NCI-H1048 (cell line): ENCODE results near the gene PCDHGC4.
A peak's percentile ranks its signal among the peaks of the same experiment; 100 is the strongest.

ENCODE experiments used
- DNase-seq: peaks from one replicate; lab custom pipeline; 2025; lab: John Stamatoyannopoulos, UW

PCDHGC4 gene

DNA sequence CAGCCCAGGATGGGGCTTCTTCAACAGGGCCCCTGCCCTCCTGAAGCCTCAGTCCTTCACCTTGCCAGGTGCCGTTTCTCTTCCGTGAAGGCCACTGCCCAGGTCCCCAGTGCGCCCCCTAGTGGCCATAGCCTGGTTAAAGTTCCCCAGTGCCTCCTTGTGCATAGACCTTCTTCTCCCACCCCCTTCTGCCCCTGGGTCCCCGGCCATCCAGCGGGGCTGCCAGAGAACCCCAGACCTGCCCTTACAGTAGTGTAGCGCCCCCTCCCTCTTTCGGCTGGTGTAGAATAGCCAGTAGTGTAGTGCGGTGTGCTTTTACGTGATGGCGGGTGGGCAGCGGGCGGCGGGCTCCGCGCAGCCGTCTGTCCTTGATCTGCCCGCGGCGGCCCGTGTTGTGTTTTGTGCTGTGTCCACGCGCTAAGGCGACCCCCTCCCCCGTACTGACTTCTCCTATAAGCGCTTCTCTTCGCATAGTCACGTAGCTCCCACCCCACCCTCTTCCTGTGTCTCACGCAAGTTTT is 27.6 kb downstream of the PCDHGC4 start:
- no peak for DNase-seq

DNA sequence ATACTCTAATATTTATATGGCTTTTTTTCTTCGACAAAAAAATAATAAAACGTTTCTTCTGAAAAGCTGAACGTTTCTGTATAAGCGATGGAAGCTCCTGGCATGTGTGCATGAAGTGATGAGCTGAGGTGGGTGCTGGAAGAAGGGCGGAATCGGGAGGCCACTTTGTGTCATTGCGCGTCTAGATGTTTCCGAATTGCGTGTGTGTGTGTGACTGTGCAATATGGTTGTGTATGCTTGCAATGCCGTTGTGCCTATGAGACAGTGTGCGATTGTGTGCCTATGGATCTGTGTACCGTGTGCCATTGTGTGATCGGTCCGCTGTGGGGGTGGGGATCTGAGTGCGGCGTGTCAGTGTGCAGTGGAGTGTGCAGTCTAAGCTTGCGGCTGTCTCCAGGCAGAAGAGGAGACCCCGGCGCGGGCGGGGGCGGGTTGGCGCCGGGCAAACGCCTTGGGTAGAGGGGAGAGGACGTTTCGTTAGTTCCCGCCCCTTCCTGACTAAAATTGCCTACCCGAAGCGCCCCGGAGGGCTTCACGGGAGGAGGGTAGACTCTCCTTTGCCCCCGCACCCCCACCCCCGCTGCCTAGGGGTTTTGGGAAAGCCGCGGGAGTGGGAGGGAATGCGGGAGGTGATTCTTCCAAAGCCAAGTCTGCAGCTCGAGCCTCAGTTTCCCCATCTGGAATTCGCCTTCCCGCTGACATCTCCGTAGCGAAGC is 28.2 kb downstream of the PCDHGC4 start:
- no peak for DNase-seq

DNA sequence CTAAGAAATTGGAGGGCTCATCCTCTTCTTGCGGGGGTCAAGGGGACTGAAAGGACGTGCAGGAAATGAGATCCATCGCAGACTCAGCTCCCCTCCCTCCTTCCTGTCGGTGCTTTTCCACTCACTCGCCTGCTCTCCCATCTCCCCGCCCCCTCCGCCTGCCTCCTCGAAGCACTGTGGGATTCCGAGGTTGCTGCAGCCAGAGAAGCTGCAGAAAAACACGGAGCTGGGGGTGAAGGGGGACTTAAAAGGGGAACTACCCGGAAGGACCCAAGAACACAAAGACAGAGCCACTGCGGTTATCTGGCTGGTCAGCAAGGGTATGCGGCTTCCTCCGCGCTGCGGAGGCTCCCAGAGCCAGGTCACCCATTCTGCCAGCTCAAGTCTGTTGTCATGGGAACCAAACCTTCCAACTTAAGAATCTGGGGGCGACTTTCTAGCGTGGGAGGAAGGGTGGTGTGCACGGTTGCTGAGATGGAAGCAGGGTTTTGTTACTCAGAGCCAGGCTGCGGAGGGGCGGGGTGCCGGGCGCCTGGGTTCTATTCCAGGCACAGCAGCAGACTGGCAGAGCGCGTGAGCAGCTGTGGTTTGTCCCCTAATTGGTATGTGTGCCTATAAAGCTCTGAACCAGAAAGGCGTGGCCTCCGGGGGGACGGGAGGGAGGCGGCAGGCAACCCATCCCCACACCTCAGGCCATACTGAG is 28.9 kb downstream of the PCDHGC4 start:
- DNase-seq: no peak

DNA sequence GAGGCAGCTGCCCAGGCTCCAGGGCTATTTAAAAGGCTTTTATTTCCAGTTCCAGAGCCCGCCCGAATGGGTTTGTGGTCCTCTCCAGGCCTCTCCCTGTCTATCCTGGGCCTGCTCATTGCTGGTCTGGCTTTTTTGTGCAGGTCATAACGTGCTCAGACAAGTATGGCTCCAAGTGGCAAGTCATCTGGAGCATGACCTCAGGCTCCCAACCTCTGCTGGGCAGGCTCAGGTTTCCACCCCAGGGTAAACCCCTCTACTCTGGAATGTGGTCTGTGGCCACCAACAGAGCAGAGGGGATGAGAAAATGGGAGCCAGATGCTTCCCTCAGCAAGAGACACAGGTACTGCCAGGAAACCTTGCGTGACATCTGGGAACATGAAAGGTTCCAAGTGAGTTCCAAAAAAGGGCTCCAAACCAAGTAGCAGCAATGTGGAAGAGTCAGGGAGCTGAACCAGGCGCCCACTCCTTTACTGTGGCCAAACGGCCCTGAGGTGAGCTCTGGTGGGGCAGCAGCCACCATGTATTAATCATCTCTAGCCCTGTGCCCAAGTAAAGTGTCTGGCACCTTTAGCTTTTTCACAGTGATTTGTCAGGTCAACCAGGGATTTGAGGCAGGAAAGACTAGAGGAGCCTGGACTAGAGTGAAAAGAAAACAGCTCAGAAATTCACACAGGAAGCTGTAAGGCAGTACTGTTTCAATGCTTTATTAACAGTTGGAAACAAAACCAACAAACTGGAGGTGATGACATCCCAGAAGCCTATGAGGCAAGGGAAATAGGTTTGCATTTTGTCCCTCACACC is 29.7 kb downstream of the PCDHGC4 start:
- DNase-seq: no peak

GRCh38 chr5:141515141-141515540 is 30.3 kb downstream of the PCDHGC4 start:
- DNase-seq: no peak

- DNase-seq: no peak
Observed at GRCh38 chr5:141515946-141516671, 31.3 kb downstream of the PCDHGC4 start.

GRCh38 chr5:141516672-141517025 is 31.8 kb downstream of the PCDHGC4 start:
- no peak for DNase-seq

DNA sequence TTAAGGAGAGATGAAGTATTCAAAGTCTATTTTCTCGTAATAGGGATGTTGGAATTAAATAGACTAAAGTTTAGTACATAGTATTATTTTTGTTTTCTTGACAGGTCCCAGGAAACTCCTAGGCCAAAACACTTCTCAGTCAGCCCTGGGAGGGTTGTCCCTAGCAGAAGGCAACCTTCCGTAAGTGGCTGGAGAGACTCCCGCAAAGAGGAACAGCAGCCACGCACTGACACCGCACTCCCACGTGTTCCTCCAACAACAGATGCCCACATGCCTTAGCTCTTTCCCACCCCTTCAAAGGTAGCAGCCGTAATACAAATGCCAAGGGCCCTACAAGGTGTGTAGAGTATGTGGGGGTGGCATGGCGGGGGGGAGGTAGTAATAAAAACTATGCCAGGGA is 32.5 kb downstream of the PCDHGC4 start:
- no peak for DNase-seq

DNA sequence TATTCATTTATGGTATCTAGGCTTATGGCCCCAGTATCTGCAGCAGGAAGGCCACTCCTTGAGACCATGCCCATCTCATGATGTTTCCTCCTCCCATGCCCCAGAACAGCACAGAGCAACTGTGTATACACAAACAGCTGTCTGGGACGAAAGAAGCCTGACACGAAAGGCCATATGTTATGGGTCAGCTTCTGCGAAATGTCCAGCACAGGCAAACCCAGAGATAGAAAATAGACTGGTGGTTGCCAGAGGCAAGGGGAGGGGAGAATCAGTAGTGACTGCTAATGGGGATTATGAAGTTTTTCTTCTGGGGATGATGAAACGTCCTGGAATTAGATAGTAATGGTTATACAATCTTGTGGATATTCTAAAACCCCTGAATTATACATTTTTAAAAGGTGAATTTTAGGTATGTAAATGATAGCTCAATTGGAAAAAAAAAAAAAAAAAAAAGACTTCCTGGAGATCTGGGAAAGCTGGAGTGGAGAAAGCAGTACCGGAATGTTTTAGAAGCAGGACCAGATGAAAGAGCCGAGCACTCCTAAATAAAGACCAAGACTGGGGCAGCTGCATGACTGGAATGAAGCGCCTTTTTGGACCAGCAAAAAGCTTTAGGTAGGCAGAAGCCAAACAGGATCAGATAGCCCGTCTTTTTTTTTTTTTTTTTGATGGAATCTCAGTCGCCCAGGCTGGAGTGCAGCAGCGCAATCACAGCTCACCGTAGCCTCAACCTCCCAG is 33.2 kb downstream of the PCDHGC4 start:
- no peak for DNase-seq

DNA sequence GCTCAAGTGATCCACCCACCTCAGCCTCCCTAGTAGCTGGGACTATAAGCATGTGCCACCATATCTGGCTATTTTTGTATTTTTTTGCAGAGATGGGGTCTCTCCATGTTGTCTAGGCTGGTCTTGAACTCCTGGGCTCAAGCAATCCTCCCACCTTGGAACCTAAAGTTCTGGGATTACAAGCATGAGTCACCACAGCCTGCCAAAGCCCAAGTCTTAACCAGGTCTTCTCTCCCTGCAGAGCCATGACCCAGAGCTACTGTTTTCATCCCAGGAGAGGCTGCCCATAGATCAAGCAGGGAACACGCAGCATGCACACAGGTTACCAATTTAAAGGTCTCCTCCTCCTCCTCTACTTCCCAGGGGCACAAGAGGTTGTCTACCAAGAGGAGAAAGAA is 33.8 kb downstream of the PCDHGC4 start:
- DNase-seq: no peak

GRCh38 chr5:141519605-141520565 is 35.1 kb downstream of the PCDHGC4 start:
- DNase-seq: no peak

DNA sequence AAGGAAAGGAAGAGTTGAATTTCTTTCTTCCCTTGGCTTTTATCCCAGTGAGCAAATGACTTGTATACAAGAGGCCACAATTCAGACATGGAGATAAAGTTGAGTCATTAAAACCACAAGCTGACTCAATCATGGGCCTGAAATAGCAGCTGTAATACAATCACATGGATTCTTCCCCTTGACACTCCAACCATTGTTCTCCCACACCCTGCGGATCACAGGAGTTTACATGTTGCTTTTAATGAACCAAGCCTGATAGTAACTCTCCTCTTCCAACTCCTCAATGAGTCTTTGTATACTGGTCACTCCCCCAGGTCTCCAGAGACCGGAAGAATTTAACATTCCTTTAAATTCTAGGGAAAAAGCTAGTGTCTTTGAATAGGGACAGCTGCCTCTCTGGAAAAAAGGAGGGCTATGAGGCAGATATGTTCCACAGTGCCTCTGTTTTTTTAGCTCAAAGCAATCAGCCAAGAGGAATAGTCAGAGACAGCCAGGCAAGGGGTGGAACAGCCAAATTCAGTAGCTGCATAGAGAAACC is 36.5 kb downstream of the PCDHGC4 start:
- DNase-seq: peak; percentile 88

DNA sequence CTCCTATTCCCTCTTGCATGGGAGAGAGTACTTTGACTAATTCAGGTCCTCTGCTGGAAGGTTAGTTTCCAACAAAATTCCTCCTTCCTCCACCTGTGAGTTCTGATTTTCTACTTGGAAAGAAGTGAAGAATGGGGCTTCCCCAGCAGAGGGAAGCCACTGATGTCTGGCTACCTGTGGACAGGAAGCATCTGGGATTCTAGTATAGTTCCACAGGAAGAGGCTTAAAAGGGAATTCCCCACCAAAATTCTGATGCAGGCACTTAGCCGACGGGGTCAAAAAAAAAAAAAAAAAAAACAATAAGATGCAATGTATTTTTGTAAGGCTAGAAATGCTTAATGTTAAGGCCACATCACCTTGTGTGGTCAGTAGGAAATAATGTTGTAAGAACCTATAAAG is 37.5 kb downstream of the PCDHGC4 start:
- DNase-seq: no peak

GRCh38 chr5:141523991-141524390 is 39.2 kb downstream of the PCDHGC4 start:
- no peak for DNase-seq

GRCh38 chr5:141524604-141525597 is 40.1 kb downstream of the PCDHGC4 start:
- peak; percentile 73 for DNase-seq

- no peak for DNase-seq
Observed at GRCh38 chr5:141525653-141526052, 40.8 kb downstream of the PCDHGC4 start.

- DNase-seq: no peak
Observed at GRCh38 chr5:141527426-141527825, 42.6 kb downstream of the PCDHGC4 start.

GRCh38 chr5:141528291-141528984 is 43.6 kb downstream of the PCDHGC4 start:
- no peak for DNase-seq
